HL-60 (cell line): ENCODE data around the gene NEUROG1.

Experiments used
- DNase-seq, 2 experiments: peaks; one replicate each; pipeline ENCODE4 v3.0.0-alpha.2; 2010 to 2020; ENCODE audit warnings: low read depth in 1 of 2, low spot score in 1 of 2
- H3K27ac ChIP-seq: fragments of 250-450 bp; sonication (Bioruptor Pico); replicated peaks from 2 replicates; pipeline ENCODE4 v1.5.1; 2020; ENCODE audit warnings: mild to moderate bottlenecking, moderate library complexity
- H3K27me3 ChIP-seq: fragments of 250-450 bp; sonication (Bioruptor Pico); 2 replicates; pipeline ENCODE4 v1.5.1; 2021; ENCODE audit warnings: mild to moderate bottlenecking, moderate library complexity; ENCODE audit not compliant: insufficient read depth, poor library complexity, severe bottlenecking
- H3K4me3 ChIP-seq: replicated peaks from 2 replicates; pipeline ENCODE4 v1.5.1; 2011; ENCODE audit warnings: mild to moderate bottlenecking, control low read depth, low read length; ENCODE audit not compliant: insufficient read depth
- GABPA ChIP-seq: IDR thresholded peaks from 2 replicates; pipeline ENCODE4 v1.6.1; 2012; ENCODE audit warnings: low read depth
- POLR2AphosphoS5 ChIP-seq: IDR thresholded peaks from 2 replicates; pipeline ENCODE4 v1.6.1; 2012; ENCODE audit warnings: low read depth
- SPI1 ChIP-seq: IDR thresholded peaks from 2 replicates; pipeline ENCODE4 v1.6.1; 2012; ENCODE audit warnings: low read depth, mild to moderate bottlenecking, borderline replicate concordance
- TF ChIP-seq, protein P1 (sequence below): IDR thresholded peaks from 2 replicates; pipeline ENCODE4 v1.6.1; 2012; ENCODE audit warnings: low read depth; ENCODE audit not compliant: insufficient replicate concordance
- TF ChIP-seq, protein P2 (sequence below): IDR thresholded peaks from one replicate; pipeline ENCODE4 v1.5.1; 2011; ENCODE audit warnings: low read length, control low read depth, inconsistent platforms; ENCODE audit not compliant: insufficient read depth

The NEUROG1 gene

DNA sequence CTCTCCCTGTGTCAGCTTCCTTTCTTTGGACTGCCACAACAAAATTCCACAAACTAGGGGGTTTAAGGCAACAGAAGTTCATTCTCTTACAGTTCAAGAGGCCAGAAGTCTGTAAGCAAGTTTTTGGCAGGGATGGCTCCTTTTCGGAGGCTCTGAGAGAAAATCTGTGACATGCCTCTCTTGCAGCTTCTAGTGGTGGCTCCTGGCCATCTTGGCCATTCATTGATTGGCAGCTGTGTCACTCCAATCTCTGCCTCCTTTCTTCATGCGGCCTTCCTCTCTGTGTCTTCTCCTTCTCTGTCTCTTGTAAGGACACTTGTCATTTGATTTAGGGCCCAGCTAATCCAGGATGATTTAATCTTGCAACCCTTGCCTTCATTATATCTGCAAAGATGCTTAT, 2.0 kb upstream of the NEUROG1 start:
- DNase-seq, result no peak
- Histone ChIP-seq H3K27me3 (no peaks in the 10 kb centered on the region), H3K4me3 (no peak overlapping the region), H3K27ac (no peak overlapping the region)
- TF ChIP-seq, protein P1, sequence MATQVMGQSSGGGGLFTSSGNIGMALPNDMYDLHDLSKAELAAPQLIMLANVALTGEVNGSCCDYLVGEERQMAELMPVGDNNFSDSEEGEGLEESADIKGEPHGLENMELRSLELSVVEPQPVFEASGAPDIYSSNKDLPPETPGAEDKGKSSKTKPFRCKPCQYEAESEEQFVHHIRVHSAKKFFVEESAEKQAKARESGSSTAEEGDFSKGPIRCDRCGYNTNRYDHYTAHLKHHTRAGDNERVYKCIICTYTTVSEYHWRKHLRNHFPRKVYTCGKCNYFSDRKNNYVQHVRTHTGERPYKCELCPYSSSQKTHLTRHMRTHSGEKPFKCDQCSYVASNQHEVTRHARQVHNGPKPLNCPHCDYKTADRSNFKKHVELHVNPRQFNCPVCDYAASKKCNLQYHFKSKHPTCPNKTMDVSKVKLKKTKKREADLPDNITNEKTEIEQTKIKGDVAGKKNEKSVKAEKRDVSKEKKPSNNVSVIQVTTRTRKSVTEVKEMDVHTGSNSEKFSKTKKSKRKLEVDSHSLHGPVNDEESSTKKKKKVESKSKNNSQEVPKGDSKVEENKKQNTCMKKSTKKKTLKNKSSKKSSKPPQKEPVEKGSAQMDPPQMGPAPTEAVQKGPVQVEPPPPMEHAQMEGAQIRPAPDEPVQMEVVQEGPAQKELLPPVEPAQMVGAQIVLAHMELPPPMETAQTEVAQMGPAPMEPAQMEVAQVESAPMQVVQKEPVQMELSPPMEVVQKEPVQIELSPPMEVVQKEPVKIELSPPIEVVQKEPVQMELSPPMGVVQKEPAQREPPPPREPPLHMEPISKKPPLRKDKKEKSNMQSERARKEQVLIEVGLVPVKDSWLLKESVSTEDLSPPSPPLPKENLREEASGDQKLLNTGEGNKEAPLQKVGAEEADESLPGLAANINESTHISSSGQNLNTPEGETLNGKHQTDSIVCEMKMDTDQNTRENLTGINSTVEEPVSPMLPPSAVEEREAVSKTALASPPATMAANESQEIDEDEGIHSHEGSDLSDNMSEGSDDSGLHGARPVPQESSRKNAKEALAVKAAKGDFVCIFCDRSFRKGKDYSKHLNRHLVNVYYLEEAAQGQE, result no peak
- no peak for TF ChIP-seq GABPA
- TF ChIP-seq, protein P2, sequence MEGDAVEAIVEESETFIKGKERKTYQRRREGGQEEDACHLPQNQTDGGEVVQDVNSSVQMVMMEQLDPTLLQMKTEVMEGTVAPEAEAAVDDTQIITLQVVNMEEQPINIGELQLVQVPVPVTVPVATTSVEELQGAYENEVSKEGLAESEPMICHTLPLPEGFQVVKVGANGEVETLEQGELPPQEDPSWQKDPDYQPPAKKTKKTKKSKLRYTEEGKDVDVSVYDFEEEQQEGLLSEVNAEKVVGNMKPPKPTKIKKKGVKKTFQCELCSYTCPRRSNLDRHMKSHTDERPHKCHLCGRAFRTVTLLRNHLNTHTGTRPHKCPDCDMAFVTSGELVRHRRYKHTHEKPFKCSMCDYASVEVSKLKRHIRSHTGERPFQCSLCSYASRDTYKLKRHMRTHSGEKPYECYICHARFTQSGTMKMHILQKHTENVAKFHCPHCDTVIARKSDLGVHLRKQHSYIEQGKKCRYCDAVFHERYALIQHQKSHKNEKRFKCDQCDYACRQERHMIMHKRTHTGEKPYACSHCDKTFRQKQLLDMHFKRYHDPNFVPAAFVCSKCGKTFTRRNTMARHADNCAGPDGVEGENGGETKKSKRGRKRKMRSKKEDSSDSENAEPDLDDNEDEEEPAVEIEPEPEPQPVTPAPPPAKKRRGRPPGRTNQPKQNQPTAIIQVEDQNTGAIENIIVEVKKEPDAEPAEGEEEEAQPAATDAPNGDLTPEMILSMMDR, result no peak
- TF ChIP-seq POLR2AphosphoS5, result no peak
- no peak for TF ChIP-seq SPI1

DNA sequence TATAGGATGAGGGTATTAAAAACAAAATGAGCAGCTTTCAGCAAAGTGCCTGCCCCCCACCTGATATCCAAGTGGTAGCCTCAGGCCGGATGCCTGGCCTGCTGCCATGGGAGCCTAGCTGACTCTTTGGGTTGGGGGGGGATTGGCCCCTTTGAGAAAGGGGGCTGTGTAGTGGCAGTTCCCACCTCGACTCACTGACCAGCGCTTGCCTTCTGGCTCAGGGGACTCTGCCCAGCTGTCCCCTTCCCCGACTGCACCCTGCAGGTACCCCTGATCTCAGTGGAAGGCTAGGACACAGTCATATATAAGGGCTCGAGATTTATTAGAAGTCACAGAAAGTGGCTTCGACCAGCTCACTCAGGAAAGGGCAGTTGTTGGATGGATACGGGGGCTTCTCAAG, 1.5 kb upstream of the NEUROG1 start:
- no peak for DNase-seq
- H3K4me3 ChIP-seq, result no peak overlapping the region
- no peak overlapping the region for H3K27ac ChIP-seq
- no peaks in the 10 kb centered on the region for H3K27me3 ChIP-seq
- TF ChIP-seq, protein P1, result no peak
- no peak for TF ChIP-seq SPI1

DNA sequence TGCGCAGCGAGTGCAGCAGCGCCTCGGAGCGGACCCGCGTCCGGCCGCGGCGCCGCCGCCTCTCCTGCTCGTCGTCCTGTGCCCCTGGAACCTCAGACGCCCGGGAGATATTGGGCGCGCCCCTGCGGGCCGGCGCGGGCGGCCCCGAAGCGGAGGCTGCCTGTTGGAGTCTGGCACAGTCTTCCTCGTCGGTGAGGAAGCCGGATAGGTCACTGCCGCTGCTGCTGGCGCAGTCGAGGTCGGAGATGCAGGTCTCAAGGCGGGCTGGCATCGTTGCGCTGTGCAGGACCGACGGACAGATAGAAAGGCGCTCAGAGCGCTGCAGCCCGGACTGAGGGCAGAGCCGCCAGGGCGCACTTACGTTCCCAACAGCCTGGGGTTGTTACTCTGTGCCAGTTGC, 344 bp downstream of the NEUROG1 start:
- Histone ChIP-seq H3K27me3 (no peaks in the 10 kb centered on the region), H3K4me3 (no peak overlapping the region), H3K27ac (no peak overlapping the region)
- TF ChIP-seq SPI1, result no peak
- TF ChIP-seq, protein P2, result no peak
- no peak for DNase-seq

DNA sequence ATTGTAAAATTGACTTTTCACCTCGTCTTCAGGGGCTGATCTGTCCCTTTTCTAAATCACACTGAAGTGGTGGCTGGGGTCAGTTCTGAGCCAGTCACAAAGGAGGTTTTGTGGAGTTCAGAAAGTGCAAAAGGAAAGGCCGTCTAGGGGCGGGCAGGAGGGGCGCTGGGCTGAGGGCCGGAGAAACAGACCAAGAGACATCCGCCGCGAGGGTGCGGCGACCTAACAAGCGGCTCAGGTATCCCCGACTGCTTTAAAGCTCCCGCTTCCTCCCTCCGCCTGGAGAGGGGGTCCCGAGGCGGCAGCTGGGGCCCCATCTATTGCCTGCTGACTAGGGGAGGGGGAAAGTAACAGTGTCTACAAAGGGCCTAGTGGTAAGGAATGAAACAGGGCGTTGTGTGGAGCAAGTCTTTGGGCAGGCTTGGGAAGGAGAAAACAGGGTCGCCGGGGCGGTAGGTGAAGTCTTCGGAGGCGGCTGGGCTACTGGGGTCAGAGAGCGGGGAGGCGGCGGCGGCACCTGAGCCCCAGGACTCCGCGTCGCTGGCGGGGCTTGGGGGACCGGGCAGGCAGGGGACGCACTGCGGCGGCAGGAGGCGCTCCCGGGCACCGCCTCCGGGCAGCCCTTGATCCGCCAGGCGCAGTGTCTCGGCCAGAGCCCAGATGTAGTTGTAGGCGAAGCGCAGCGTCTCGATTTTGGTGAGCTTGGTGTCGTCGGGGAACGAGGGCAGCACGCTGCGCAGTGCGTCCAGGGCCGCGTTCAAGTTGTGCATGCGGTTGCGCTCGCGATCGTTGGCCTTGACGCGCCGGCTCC, 950 bp downstream of the NEUROG1 start:
- Histone ChIP-seq H3K27ac (no peak overlapping the region), H3K27me3 (no peaks in the 10 kb centered on the region), H3K4me3 (no peak overlapping the region)
- DNase-seq, result no peak
- TF ChIP-seq, protein P2, result no peak
- TF ChIP-seq SPI1 (no peak), GABPA (no peak), POLR2AphosphoS5 (no peak)
- TF ChIP-seq, protein P1, result no peak
